HCT116 (cell line): ENCODE results near the gene SAMD13. TPM values are rescaled to one million over a fixed set of nuclear protein-coding genes. Genes with fewer than 3 reads are reported as not detected.

ENCODE experiments used
- ATAC-seq: fragments of 200-7000 bp; cut with Tn5 transposase; 2 replicates; pipeline ENCODE4 v1.9.1; 2020; ENCODE audit warnings: mild to moderate bottlenecking, moderate library complexity
- BruUV-seq: library from RNA; stranded (reverse); fragments of 400-500 nt; replicated peaks from 2 replicates; lab custom pipeline; 2021; lab: Mats Ljungman, UMichigan
- CTCF ChIA-PET: fragments of 300-600 bp; sonication (Branson Sonifier 250); formaldehyde crosslinking; loops from one replicate; lab custom pipeline; 2021; ENCODE audit warnings: antibody characterized with exemption; lab: Charles Lee
- POLR2A ChIA-PET: fragments of 300-600, 350-600 bp; sonication (Branson Sonifier 250); formaldehyde crosslinking; loops from one replicate; lab custom pipeline; 2021; ENCODE audit warnings: antibody characterized with exemption; lab: Charles Lee
- RAD21 ChIA-PET, 2 experiments: fragments of 300-600 bp; sonication (Branson Sonifier 250); formaldehyde crosslinking; loops; one replicate each; lab custom pipeline; 2023; ENCODE audit warnings: low total read pairs in 2 of 2; ENCODE audit not compliant: uncharacterized antibody in 2 of 2, unreplicated experiment in 2 of 2, low non-redundant PET in 1 of 2; lab: Charles Lee
- DNase-seq: peaks from one replicate; pipeline ENCODE4 v3.0.0-alpha.2; 2010; ENCODE audit warnings: low read depth, low spot score
- H2AFZ ChIP-seq: fragments of 200-600 bp; shearing (Covaris generic), sonication (generic); 2 replicates; pipeline ENCODE4 v1.6.1; 2017; ENCODE audit warnings: low read depth, mixed run types, mixed read lengths, antibody characterized with exemption, low read length; ENCODE audit not compliant: poor library complexity, severe bottlenecking
- H3K27ac ChIP-seq: 2 replicates; pipeline ENCODE4 v1.5.1; 2012; ENCODE audit warnings: low read depth, low read length
- H3K27me3 ChIP-seq: fragments of 200-600 bp; sonication (generic); 2 replicates; pipeline ENCODE4 v1.6.1; 2016; ENCODE audit warnings: mixed run types, low read length, mixed read lengths; ENCODE audit not compliant: insufficient read depth
- H3K36me3 ChIP-seq, 2 experiments: fragments of 200-500 bp in 1 of 2; fragments of 200-600 bp in 1 of 2; sonication (Bioruptor generic) in 1 of 2; sonication (generic) in 1 of 2; 2 replicates each; pipeline versions ENCODE4 v1.5.1 to v1.6.1; 2014 to 2016; ENCODE audit warnings: low read length in 2 of 2, inconsistent platforms in 1 of 2, mixed read lengths in 1 of 2, mixed run types in 1 of 2; ENCODE audit not compliant: insufficient read depth in 2 of 2, control insufficient read depth in 1 of 2
- H3K4me1 ChIP-seq, 2 experiments: fragments of 200-600 bp in 1 of 2; sonication (generic) in 1 of 2; 2 replicates each; pipeline versions ENCODE4 v1.5.1 to v1.6.1; 2012 to 2017; ENCODE audit warnings: low read length in 2 of 2, inconsistent platforms in 1 of 2, mild to moderate bottlenecking in 1 of 2, mixed read lengths in 1 of 2, mixed run types in 1 of 2, moderate library complexity in 1 of 2; ENCODE audit not compliant: insufficient read depth in 2 of 2, control insufficient read depth in 1 of 2
- H3K4me2 ChIP-seq: fragments of 200-600 bp; sonication (generic); 2 replicates; pipeline ENCODE4 v1.6.1; 2017; ENCODE audit warnings: mixed run types, low read length, mixed read lengths
- H3K4me3 ChIP-seq, 2 experiments: fragments of 200-600 bp in 1 of 2; sonication (generic) in 1 of 2; replicated peaks in 1 of 2; 2 replicates each; pipeline ENCODE4 v1.5.1; 2011 to 2016; ENCODE audit warnings: low read length in 2 of 2, control low read depth in 1 of 2, low read depth in 1 of 2, mild to moderate bottlenecking in 1 of 2, mixed read lengths in 1 of 2, mixed run types in 1 of 2
- H3K79me2 ChIP-seq: fragments of 200-600 bp; sonication (generic); 2 replicates; pipeline ENCODE4 v1.6.1; 2017; ENCODE audit warnings: mild to moderate bottlenecking, mixed run types, low read length, moderate library complexity, mixed read lengths; ENCODE audit not compliant: insufficient read depth
- H3K9ac ChIP-seq: fragments of 200-600 bp; sonication (generic); 2 replicates; pipeline ENCODE4 v1.6.1; 2016; ENCODE audit warnings: low read length, mixed read lengths
- H3K9me2 ChIP-seq: fragments of 200-600 bp; sonication (generic), shearing (Covaris generic); 2 replicates; pipeline ENCODE4 v1.6.1; 2017; ENCODE audit warnings: mixed run types, mild to moderate bottlenecking, moderate library complexity; ENCODE audit not compliant: insufficient read depth
- H3K9me3 ChIP-seq, 2 experiments: fragments of 200-500 bp in 1 of 2; fragments of 200-600 bp in 1 of 2; sonication (Bioruptor generic) in 1 of 2; sonication (generic) in 1 of 2; 2 replicates each; pipeline ENCODE4 v1.6.1; 2014 to 2017; ENCODE audit warnings: low read length in 2 of 2, mixed read lengths in 2 of 2, inconsistent platforms in 1 of 2, low read depth in 1 of 2, mild to moderate bottlenecking in 1 of 2, mixed run types in 1 of 2, moderate library complexity in 1 of 2; ENCODE audit not compliant: control insufficient read depth in 1 of 2, insufficient read depth in 1 of 2
- H4K20me1 ChIP-seq: fragments of 200-600 bp; sonication (generic), shearing (Covaris generic); 2 replicates; pipeline ENCODE4 v1.6.1; 2017; ENCODE audit warnings: mixed run types, mild to moderate bottlenecking, moderate library complexity; ENCODE audit not compliant: insufficient read depth
- CBX3 ChIP-seq: IDR thresholded peaks from 2 replicates; pipeline ENCODE4 v1.6.1; 2012; ENCODE audit warnings: low read depth
- CEBPB ChIP-seq: IDR thresholded peaks from 2 replicates; pipeline ENCODE4 v1.6.1; 2012; ENCODE audit warnings: low read depth
- POLR2A ChIP-seq: IDR thresholded peaks from 2 replicates; pipeline ENCODE4 v1.7.0; 2011; ENCODE audit warnings: borderline replicate concordance; ENCODE audit not compliant: insufficient read depth, insufficient read length; ENCODE audit errors: extremely low read depth
- POLR2AphosphoS5 ChIP-seq: IDR thresholded peaks from 2 replicates; pipeline ENCODE4 v1.6.1; 2011; ENCODE audit warnings: mild to moderate bottlenecking, low read depth, low read length, moderate library complexity
- RAD21 ChIP-seq: IDR thresholded peaks from 2 replicates; pipeline ENCODE4 v1.6.1; 2012; ENCODE audit warnings: low read depth, mild to moderate bottlenecking
- SIN3A ChIP-seq: IDR thresholded peaks from 2 replicates; pipeline ENCODE4 v1.6.1; 2012; ENCODE audit warnings: low read depth
- SRF ChIP-seq: IDR thresholded peaks from 2 replicates; pipeline ENCODE4 v1.6.1; 2012; ENCODE audit warnings: low read depth
- ZNF274 ChIP-seq: fragments of 200-500 bp; sonication (Bioruptor generic); IDR thresholded peaks from 2 replicates; pipeline ENCODE4 v1.6.1; 2014; ENCODE audit warnings: mild to moderate bottlenecking, low read depth, low read length, inconsistent platforms
- intact Hi-C: fragments of 100-400 bp; cut with micrococcal nuclease; formaldehyde crosslinking; loops from 2 replicates; pipeline ENCODE4 v1.10.0; 2022
- total RNA-seq: library from RNA; stranded (reverse); gene quantifications from one replicate; pipeline ENCODE4 v1.2.1, GENCODE V29; 2021; ENCODE audit not compliant: unreplicated experiment
- TF ChIP-seq, protein P1 (sequence below): IDR thresholded peaks from 2 replicates; pipeline ENCODE4 v1.6.1; 2012
- TF ChIP-seq, protein P2 (sequence below): IDR thresholded peaks from 2 replicates; pipeline ENCODE4 v1.6.1; 2012; ENCODE audit warnings: low read depth

Gene SAMD13
- total RNA-seq, 1 experiment from 2014 or later: 14.9 TPM

DNA sequence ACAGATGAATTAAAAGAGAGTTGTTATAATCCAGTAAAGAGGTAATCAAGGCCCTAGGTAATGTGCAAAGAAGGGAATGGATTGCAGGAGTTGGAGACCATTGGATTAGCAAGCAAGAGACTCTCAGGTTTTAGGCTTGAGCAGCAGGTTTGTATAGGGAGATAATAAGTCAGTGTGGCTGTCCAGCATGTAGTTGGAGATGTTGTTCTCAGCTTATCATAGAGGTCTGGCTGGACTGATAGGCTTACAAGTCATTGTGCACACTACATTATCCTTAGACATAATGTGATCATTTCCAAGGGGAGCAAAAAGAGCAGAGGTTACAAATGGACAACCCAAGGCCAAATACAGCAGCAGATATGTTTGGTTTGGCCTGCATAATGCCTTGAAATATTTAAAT, 45.9 kb upstream of the SAMD13 start:
- intact Hi-C loops: no loop called here
- Histone ChIP-seq H3K9me2 (no peaks in the 10 kb centered on the region), H3K9me3 (no peaks in the 10 kb centered on the region), H3K79me2 (no peaks in the 10 kb centered on the region), H3K36me3 (0 out of 4 replicates have a peak, but pooled peaks cover 0 to 3% of the 10 kb centered on the region in 2 experiments), H2AFZ (no peak overlapping the region), H3K4me3 (no peak overlapping the region), H3K27ac (no peak overlapping the region), H3K4me1 (peaks cover 37 to 42% of the 10 kb centered on the region in 2 experiments), H3K27me3 (no peaks in the 10 kb centered on the region), H4K20me1 (no peaks in the 10 kb centered on the region), H3K4me2 (no peak overlapping the region), H3K9ac (no peak overlapping the region)
- ATAC-seq (no peak), DNase-seq (no peak)
- POLR2A ChIA-PET: interaction anchor here (1.5 kb wide), 1 partner anchor 8 kb away, joined by 3 read pairs; no protein-coding TSS in a partner anchor
- TF ChIP-seq CEBPB (no peak), SRF (no peak), RAD21 (no peak), ZNF274 (no peak), POLR2A (no peak), POLR2AphosphoS5 (no peak), SIN3A (no peak)
- TF ChIP-seq, protein P1, sequence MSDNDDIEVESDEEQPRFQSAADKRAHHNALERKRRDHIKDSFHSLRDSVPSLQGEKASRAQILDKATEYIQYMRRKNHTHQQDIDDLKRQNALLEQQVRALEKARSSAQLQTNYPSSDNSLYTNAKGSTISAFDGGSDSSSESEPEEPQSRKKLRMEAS: no peak
- CTCF ChIA-PET: no interaction called here
- no TSS peak for BruUV-seq
- RAD21 ChIA-PET: no interaction called here

DNA sequence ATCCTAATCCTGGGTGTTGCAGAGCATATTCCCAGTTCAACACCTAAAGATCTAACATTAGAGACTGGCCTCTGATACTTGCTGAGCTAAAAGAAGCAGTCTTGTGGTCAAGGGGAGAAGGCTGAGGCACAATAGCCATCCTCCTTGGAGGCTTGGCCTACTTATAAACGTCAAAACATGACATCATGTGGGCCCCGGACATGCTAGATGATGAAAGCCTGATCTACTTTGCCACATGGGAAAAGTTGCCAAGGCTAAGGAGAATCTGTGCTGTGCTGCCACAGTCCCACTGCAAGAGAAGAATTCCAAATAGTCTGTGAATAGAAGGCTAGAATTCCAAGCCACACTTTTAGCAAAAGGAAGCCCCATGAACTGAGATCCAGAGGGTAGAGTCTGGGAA, 43.9 kb upstream of the SAMD13 start:
- no peak overlapping the region for H3K9ac ChIP-seq
- RAD21 ChIA-PET: no interaction called here
- DNase-seq (no peak), ATAC-seq (no peak)
- intact Hi-C loops: no loop called here
- no peaks in the 10 kb centered on the region for H3K9me2 ChIP-seq
- H3K4me2 ChIP-seq: no peak overlapping the region
- H2AFZ ChIP-seq: no peak overlapping the region
- BruUV-seq: no TSS peak
- no peaks in the 10 kb centered on the region for H3K79me2 ChIP-seq
- H3K36me3 ChIP-seq: no peaks in the 10 kb centered on the region
- TF ChIP-seq CBX3: no peak
- TF ChIP-seq POLR2AphosphoS5: no peak
- TF ChIP-seq, protein P2, sequence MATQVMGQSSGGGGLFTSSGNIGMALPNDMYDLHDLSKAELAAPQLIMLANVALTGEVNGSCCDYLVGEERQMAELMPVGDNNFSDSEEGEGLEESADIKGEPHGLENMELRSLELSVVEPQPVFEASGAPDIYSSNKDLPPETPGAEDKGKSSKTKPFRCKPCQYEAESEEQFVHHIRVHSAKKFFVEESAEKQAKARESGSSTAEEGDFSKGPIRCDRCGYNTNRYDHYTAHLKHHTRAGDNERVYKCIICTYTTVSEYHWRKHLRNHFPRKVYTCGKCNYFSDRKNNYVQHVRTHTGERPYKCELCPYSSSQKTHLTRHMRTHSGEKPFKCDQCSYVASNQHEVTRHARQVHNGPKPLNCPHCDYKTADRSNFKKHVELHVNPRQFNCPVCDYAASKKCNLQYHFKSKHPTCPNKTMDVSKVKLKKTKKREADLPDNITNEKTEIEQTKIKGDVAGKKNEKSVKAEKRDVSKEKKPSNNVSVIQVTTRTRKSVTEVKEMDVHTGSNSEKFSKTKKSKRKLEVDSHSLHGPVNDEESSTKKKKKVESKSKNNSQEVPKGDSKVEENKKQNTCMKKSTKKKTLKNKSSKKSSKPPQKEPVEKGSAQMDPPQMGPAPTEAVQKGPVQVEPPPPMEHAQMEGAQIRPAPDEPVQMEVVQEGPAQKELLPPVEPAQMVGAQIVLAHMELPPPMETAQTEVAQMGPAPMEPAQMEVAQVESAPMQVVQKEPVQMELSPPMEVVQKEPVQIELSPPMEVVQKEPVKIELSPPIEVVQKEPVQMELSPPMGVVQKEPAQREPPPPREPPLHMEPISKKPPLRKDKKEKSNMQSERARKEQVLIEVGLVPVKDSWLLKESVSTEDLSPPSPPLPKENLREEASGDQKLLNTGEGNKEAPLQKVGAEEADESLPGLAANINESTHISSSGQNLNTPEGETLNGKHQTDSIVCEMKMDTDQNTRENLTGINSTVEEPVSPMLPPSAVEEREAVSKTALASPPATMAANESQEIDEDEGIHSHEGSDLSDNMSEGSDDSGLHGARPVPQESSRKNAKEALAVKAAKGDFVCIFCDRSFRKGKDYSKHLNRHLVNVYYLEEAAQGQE: no peak
- H3K4me1 ChIP-seq: peaks cover 38 to 41% of the 10 kb centered on the region in 2 experiments
- POLR2A ChIA-PET: interaction anchor here (1.5 kb wide), 1 partner anchor 10 kb away, joined by 3 read pairs; no protein-coding TSS in a partner anchor
- CTCF ChIA-PET: no interaction called here
- H3K27ac ChIP-seq: no peak overlapping the region
- no peaks in the 10 kb centered on the region for H4K20me1 ChIP-seq
- no peak overlapping the region for H3K4me3 ChIP-seq
- H3K27me3 ChIP-seq: no peaks in the 10 kb centered on the region
- H3K9me3 ChIP-seq: no peaks in the 10 kb centered on the region
